SK-N-SH (cell line): Measurements from ENCODE around the gene NOP53. TPM values are rescaled to one million over a fixed set of nuclear protein-coding genes. Genes with fewer than 3 reads are reported as not detected.
A peak's percentile ranks its signal among the peaks of the same experiment; 100 is the strongest.
"Not testable (repeated sequence)": the region's sequence is repeated elsewhere in the genome, so short reads cannot be mapped to it uniquely, and the experiment has no call there.

Experiments used
- CTCF ChIA-PET: fragments of 300-600, 350-600 bp; formaldehyde crosslinking; extraction: SDS; loops from one replicate; lab custom pipeline; 2021; lab: Yijun Ruan, JAX
- POLR2A ChIA-PET: fragments of 350-600 bp; sonication (Branson Sonifier 250); formaldehyde crosslinking; extraction: SDS; loops from one replicate; lab custom pipeline; 2020; ENCODE audit warnings: antibody characterized with exemption, inconsistent platforms; lab: Yijun Ruan, JAX
- DNase-seq: peaks from one replicate; pipeline ENCODE4 v3.0.0; 2012
- H2AFZ ChIP-seq: fragments of 200-600 bp; sonication (generic); 2 replicates; pipeline ENCODE4 v1.8.1; 2016; ENCODE audit warnings: antibody characterized with exemption, mild to moderate bottlenecking, low read depth
- H3F3A ChIP-seq: fragments of 200-600 bp; sonication (generic); replicated peaks from 2 replicates; pipeline ENCODE3; 2016; ENCODE audit warnings: antibody characterized with exemption, mild to moderate bottlenecking; ENCODE audit not compliant: insufficient read depth
- H3K27ac ChIP-seq, 2 experiments: fragments of 200-500 bp in 1 of 2; fragments of 200-600 bp in 1 of 2; sonication (Bioruptor generic) in 1 of 2; sonication (generic), shearing (Covaris generic) in 1 of 2; 2 replicates each; pipeline versions ENCODE4 v1.5.1 to v1.6.1; 2014 to 2016; ENCODE audit warnings: low read depth in 2 of 2, inconsistent platforms in 1 of 2, low read length in 1 of 2, mild to moderate bottlenecking in 1 of 2, mixed read lengths in 1 of 2
- H3K27me3 ChIP-seq: fragments of 200-600 bp; sonication (generic), shearing (Covaris generic); 2 replicates; pipeline ENCODE4 v1.6.1; 2016; ENCODE audit warnings: mixed run types; ENCODE audit not compliant: insufficient read depth
- H3K36me3 ChIP-seq, 2 experiments: fragments of 200-500 bp in 1 of 2; fragments of 200-600 bp in 1 of 2; sonication (Bioruptor generic) in 1 of 2; sonication (generic) in 1 of 2; replicated peaks in 1 of 2; 2 replicates each; pipeline versions ENCODE3 to v1.5.1; 2014 to 2016; ENCODE audit warnings: low read length in 1 of 2, mild to moderate bottlenecking in 1 of 2; ENCODE audit not compliant: insufficient read depth in 2 of 2, control insufficient read depth in 1 of 2
- H3K4me1 ChIP-seq, 2 experiments: fragments of 200-500 bp in 1 of 2; fragments of 200-600 bp in 1 of 2; sonication (Bioruptor generic) in 1 of 2; sonication (generic), shearing (Covaris generic) in 1 of 2; 2 replicates each; pipeline versions ENCODE4 v1.5.1 to v1.6.1; 2014 to 2016; ENCODE audit warnings: low read depth in 1 of 2, low read length in 1 of 2, mixed run types in 1 of 2; ENCODE audit not compliant: insufficient read depth in 2 of 2, control insufficient read depth in 1 of 2
- H3K4me2 ChIP-seq: fragments of 200-600 bp; sonication (generic), shearing (Covaris generic); 2 replicates; pipeline ENCODE4 v1.6.1; 2017; ENCODE audit warnings: mixed run types
- H3K4me3 ChIP-seq, 2 experiments: fragments of 200-500 bp in 1 of 2; fragments of 200-600 bp in 1 of 2; sonication (Bioruptor generic) in 1 of 2; sonication (generic), shearing (Covaris generic) in 1 of 2; 2 replicates each; pipeline versions ENCODE4 v1.5.1 to v1.8.1; 2014 to 2016; ENCODE audit warnings: low read depth in 2 of 2, inconsistent platforms in 1 of 2, low read length in 1 of 2, mild to moderate bottlenecking in 1 of 2, mixed read lengths in 1 of 2, moderate library complexity in 1 of 2
- H3K79me2 ChIP-seq: fragments of 200-600 bp; sonication (generic); 2 replicates; pipeline ENCODE4 v1.8.1; 2017; ENCODE audit warnings: mild to moderate bottlenecking; ENCODE audit not compliant: insufficient read depth
- H3K9ac ChIP-seq: fragments of 200-600 bp; sonication (generic); 2 replicates; pipeline ENCODE4 v1.6.1; 2017; ENCODE audit warnings: mixed run types
- H3K9me2 ChIP-seq: fragments of 200-600 bp; sonication (generic); 2 replicates; pipeline ENCODE4 v1.6.1; 2017; ENCODE audit warnings: mixed run types
- H3K9me3 ChIP-seq: fragments of 200-600 bp; sonication (generic); 2 replicates; pipeline ENCODE4 v1.6.1; 2017; ENCODE audit warnings: mixed run types, mild to moderate bottlenecking, moderate library complexity
- H4K20me1 ChIP-seq: fragments of 200-600 bp; sonication (generic); 2 replicates; pipeline ENCODE4 v1.6.1; 2017; ENCODE audit warnings: mild to moderate bottlenecking, mixed run types; ENCODE audit not compliant: insufficient read depth
- ELF1 ChIP-seq: IDR thresholded peaks from 2 replicates; pipeline ENCODE4 v1.4.0; 2012
- EP300 ChIP-seq, 2 experiments: IDR thresholded peaks; 2 replicates each; pipeline versions ENCODE4 v1.4.0 to v1.6.1; 2012; ENCODE audit warnings: borderline replicate concordance in 1 of 2, low read depth in 1 of 2, low read length in 1 of 2
- FOXM1 ChIP-seq: IDR thresholded peaks from 2 replicates; pipeline ENCODE4 v1.4.0; 2012; ENCODE audit warnings: low read depth, mild to moderate bottlenecking
- MAX ChIP-seq: IDR thresholded peaks from 2 replicates; pipeline ENCODE4 v1.4.0; 2012; ENCODE audit warnings: low read depth
- MXI1 ChIP-seq: IDR thresholded peaks from 2 replicates; pipeline ENCODE4 v1.6.1; 2012; ENCODE audit warnings: mild to moderate bottlenecking, low read depth, low read length, improper control_type of control experiment
- NRF1 ChIP-seq: IDR thresholded peaks from 2 replicates; pipeline ENCODE4 v1.6.1; 2012; ENCODE audit warnings: low read depth, mild to moderate bottlenecking, low read length
- PBX3 ChIP-seq: IDR thresholded peaks from 2 replicates; pipeline ENCODE4; 2012
- POLR2AphosphoS5 ChIP-seq: IDR thresholded peaks from 2 replicates; pipeline ENCODE4 v1.6.1; 2012; ENCODE audit warnings: low read depth, low read length
- RCOR1 ChIP-seq: fragments of 150-350 bp; IDR thresholded peaks from 2 replicates; pipeline ENCODE4 v1.6.1; 2017; ENCODE audit warnings: antibody characterized with exemption, low read length
- RXRA ChIP-seq: IDR thresholded peaks from 2 replicates; pipeline ENCODE4 v1.4.0; 2012; ENCODE audit warnings: low read depth, mild to moderate bottlenecking, borderline replicate concordance
- SIN3A ChIP-seq: IDR thresholded peaks from 2 replicates; pipeline ENCODE4 v1.6.1; 2012; ENCODE audit warnings: low read depth, mild to moderate bottlenecking, low read length, moderate library complexity, borderline replicate concordance
- TAF1 ChIP-seq: IDR thresholded peaks from 2 replicates; pipeline ENCODE4 v1.6.1; 2012; ENCODE audit warnings: low read depth, mild to moderate bottlenecking, low read length, moderate library complexity, borderline replicate concordance
- YY1 ChIP-seq: IDR thresholded peaks from 2 replicates; pipeline ENCODE4 v1.4.0; 2012; ENCODE audit warnings: low read depth, mild to moderate bottlenecking
- WGBS: methylation state at CpG from one replicate; pipeline ENCODE4 v1.1.6; 2017; ENCODE audit warnings: low lambda C conversion rate; 5-methylcytosine and 5-hydroxymethylcytosine counted together
- polyA plus RNA-seq, 3 experiments: library from polyadenylated mRNA; depleted of rRNA; stranded (reverse); fragments of >200 nt; gene quantifications; 2 replicates each; pipeline ENCODE4 v1.2.3, GENCODE V29; 2012

NOP53 gene
- polyA plus RNA-seq, 1 of the 3 experiments (the other 2 are of a cell fraction) = 275 TPM

DNA sequence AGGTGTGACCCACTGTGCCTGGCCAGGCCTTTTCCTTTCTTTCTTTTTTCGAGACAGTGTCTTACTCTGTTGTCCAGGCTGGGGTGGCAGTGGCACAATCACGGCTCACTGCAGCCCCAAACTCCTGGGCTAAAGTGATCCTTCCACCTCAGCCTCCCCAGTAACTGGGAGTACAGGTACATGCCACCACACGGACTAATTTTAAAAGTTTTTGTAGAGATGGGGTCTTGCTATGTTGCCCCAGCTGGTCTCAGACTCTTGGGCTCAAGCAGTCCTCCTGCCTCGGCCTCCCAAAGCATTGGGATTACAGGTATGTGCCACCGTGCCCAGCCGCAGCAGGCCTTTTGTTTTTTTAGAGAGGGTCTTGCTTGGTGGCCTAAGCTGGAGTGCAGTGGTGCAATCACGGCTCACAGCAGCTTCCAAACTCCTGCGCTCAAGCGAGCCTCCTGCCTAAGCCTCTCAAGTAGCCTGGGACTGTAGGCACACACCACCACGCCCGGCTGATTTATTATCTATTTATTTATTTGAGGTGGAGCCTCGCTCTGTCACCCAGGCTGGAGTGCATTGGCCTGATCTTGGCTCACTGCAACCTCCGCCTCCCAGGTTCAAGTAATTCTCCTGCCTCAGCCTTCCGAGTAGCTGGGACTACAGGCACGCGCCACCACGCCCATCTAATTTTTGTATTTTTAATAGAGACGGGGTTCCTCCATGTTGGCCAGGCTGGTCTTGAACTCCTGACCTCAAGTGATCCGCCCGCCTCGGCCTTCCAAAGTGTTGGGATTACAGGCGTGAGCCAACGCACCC, 32.1 kb downstream of the NOP53 start:
- CTCF ChIA-PET = interaction anchor here (1.9 to 2.2 kb wide), 2 partner anchors 10 to 12 kb away, joined by 4 to 12 read pairs; no protein-coding TSS in a partner anchor
- DNase-seq, H4K20me1 ChIP-seq, POLR2A ChIA-PET, H3K9me3 ChIP-seq, H3K27ac ChIP-seq, H3F3A ChIP-seq, H3K9me2 ChIP-seq, H3K27me3 ChIP-seq: not testable (repeated sequence)
- H3K9ac ChIP-seq = peak overlapping the region; percentile 91
- H3K79me2 ChIP-seq = peaks cover 30% of the 10 kb centered on the region
- peaks cover 9 to 11% of the 10 kb centered on the region in 2 experiments for H3K36me3 ChIP-seq
- WGBS = 78% methylated on average over 23 of the region's 23 CpGs
- peaks cover 8 to 13% of the 10 kb centered on the region in 2 experiments; a peak in 2 of 4 replicates for H3K4me1 ChIP-seq
- peak overlapping the region; percentile 68 to 87 for H3K4me3 ChIP-seq
- H2AFZ ChIP-seq = peak overlapping the region; percentile 97; the same call in 1 of the 2 replicates
- peak overlapping the region; percentile 88 for H3K4me2 ChIP-seq

DNA sequence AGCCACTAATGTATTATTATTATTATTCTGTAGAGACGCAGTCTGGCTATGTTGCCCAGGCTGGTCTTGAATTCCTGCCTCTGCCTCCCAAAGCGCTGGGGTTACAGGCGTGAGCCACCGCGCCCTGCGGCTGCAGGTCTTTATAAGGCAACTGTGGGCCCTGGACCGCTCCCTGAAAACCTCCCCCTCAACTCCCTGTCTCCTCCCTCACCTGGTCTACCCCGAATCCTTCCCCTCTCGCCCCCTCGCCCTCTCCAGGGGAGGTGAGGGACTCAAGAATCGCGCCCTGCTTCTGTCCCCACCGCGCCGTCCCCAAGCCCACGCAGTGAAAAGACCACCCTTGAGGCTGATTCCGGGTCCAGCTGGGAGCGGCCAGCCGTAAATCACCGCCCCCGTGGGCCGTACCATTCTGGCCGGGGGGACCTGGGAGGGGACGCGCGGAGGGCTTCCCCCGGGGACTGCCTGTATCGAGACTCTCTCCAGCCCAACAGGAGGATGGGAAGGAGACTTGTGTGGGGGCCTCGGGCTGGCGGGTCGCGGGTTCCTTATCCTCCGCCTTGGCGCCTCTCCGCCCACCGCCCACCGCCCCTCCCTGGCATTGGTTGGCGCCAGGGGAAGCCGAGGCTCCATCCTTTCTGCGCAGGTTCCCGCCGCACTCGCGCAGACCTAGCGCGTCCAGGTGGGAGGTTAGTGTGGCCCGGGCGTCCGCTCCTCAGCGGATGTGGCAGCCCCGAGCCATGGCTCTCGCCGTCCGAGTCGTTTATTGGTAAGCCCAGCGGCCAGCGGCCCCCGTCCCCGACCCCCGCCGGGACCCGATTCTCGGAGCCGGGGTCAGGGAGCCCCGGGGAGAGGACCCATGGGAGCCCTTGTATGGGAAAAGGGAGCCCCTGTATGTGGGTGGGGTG, 33.0 kb downstream of the NOP53 start, which contains the start of gene SELENOW:
SELENOW (plus strand) TSS at position 655 of the 905 bp plus-strand sequence; CDS start at position 738, 83 bp downstream.
- ChIA-PET POLR2A (no interaction called here), CTCF (interaction anchor here (1.9 kb wide), 1 partner anchor 11 kb away, joined by 4 read pairs; no protein-coding TSS in a partner anchor)
- peaks cover 4% of the 10 kb centered on the region; the same call in 1 of the 2 replicates for H4K20me1 ChIP-seq
- no peaks in the 10 kb centered on the region for H3K9me2 ChIP-seq
- H3K79me2 ChIP-seq = peaks cover 30% of the 10 kb centered on the region
- H3K27ac ChIP-seq = peak within 1 kb of the TSS; percentile 76 to 90
- WGBS = 1% methylated on average over 31 of the region's 65 CpGs
- H3F3A ChIP-seq = no peaks in the 10 kb centered on the region
- peaks cover 8 to 13% of the 10 kb centered on the region in 2 experiments; a peak in 2 of 4 replicates for H3K4me1 ChIP-seq
- peaks cover 9 to 12% of the 10 kb centered on the region in 2 experiments for H3K36me3 ChIP-seq
- no peaks in the 10 kb centered on the region for H3K27me3 ChIP-seq
- no peaks in the 10 kb centered on the region for H3K9me3 ChIP-seq
- DNase-seq = peak; percentile 96
- H3K9ac ChIP-seq = peak within 1 kb of the TSS; percentile 91
- H3K4me3 ChIP-seq = peak within 1 kb of the TSS; percentile 68 to 87
- H2AFZ ChIP-seq = peak within 1 kb of the TSS; percentile 97
- peak within 1 kb of the TSS; percentile 88 for H3K4me2 ChIP-seq
- TF ChIP-seq RCOR1 (no peak), RXRA (no peak), YY1 (0 out of 2 replicates have a peak, but pooled peaks have one; percentile 51), NRF1 (peak; percentile 72), POLR2AphosphoS5 (peak; percentile 95), SIN3A (no peak), ELF1 (peak; percentile 58), PBX3 (peak; percentile 36), MAX (no peak; the same call in 1 of the 2 replicates), FOXM1 (peak; percentile 32; the same call in 1 of the 2 replicates), TAF1 (peak; percentile 81; the same call in 1 of the 2 replicates), EP300 (IDR thresholded peaks at IDR 0.05; ENCODE audit: borderline replicate concordance in 1 of 2, low read depth in 1 of 2, low read length in 1 of 2) (0 out of 4 replicates have a peak, but pooled peaks of 1 of the 2 experiments have one; percentile 32), MXI1 (peak; percentile 47; the same call in 1 of the 2 replicates)
